Measurements from ENCODE around the gene TMEM238.

The TMEM238 gene

GRCh38 chr19:55358943-55359908 is 24.9 kb downstream of the TMEM238 start:
- TF ChIP-seq GATA3 (IDR thresholded peaks at IDR 0.05; ENCODE audit: low read depth, low read length) = no peak
- TF ChIP-seq GATA2 (IDR thresholded peaks at IDR 0.05; ENCODE audit: low read depth, low read length) = no peak

GRCh38 chr19:55358493-55358892 is 25.6 kb downstream of the TMEM238 start:
- TF ChIP-seq GATA2 (IDR thresholded peaks at IDR 0.05; ENCODE audit: low read depth, low read length) = no peak
- TF ChIP-seq GATA3 (IDR thresholded peaks at IDR 0.05; ENCODE audit: low read depth, low read length) = no peak

- TF ChIP-seq GATA2 (IDR thresholded peaks at IDR 0.05; ENCODE audit: low read depth, low read length) (no peak), GATA3 (IDR thresholded peaks at IDR 0.05; ENCODE audit: low read depth, low read length) (no peak)
Observed at GRCh38 chr19:55355213-55355821, 28.8 kb downstream of the TMEM238 start.

- TF ChIP-seq GATA3 (IDR thresholded peaks at IDR 0.05; ENCODE audit: low read depth, low read length) (no peak), GATA2 (IDR thresholded peaks at IDR 0.05; ENCODE audit: low read depth, low read length) (no peak)
Observed at GRCh38 chr19:55354698-55355212, 29.3 kb downstream of the TMEM238 start, which contains the start of gene COX6B2. Gene COX6B2, minus strand, starts transcription at chr19:55354719. Its CDS starts 198 bp downstream, at chr19:55354521.

- TF ChIP-seq GATA2 (IDR thresholded peaks at IDR 0.05; ENCODE audit: low read depth, low read length) (no peak), GATA3 (IDR thresholded peaks at IDR 0.05; ENCODE audit: low read depth, low read length) (no peak)
Observed at GRCh38 chr19:55353803-55354697, 30.0 kb downstream of the TMEM238 start.

- no peak for TF ChIP-seq GATA2 (IDR thresholded peaks at IDR 0.05; ENCODE audit: low read depth, low read length)
- TF ChIP-seq GATA3 (IDR thresholded peaks at IDR 0.05; ENCODE audit: low read depth, low read length) = no peak
Observed at GRCh38 chr19:55353356-55353802, 30.7 kb downstream of the TMEM238 start.

- TF ChIP-seq GATA3 (IDR thresholded peaks at IDR 0.05; ENCODE audit: low read depth, low read length) (no peak), GATA2 (IDR thresholded peaks at IDR 0.05; ENCODE audit: low read depth, low read length) (no peak)
Observed at GRCh38 chr19:55352549-55353145, 31.4 kb downstream of the TMEM238 start.

GRCh38 chr19:55352040-55352439 is 32.1 kb downstream of the TMEM238 start:
- TF ChIP-seq GATA2 (IDR thresholded peaks at IDR 0.05; ENCODE audit: low read depth, low read length) (no peak), GATA3 (IDR thresholded peaks at IDR 0.05; ENCODE audit: low read depth, low read length) (no peak)

- TF ChIP-seq GATA2 (IDR thresholded peaks at IDR 0.05; ENCODE audit: low read depth, low read length) = no peak
- TF ChIP-seq GATA3 (IDR thresholded peaks at IDR 0.05; ENCODE audit: low read depth, low read length) = no peak
Observed at GRCh38 chr19:55350620-55351315, 33.3 kb downstream of the TMEM238 start.

- TF ChIP-seq GATA3 (IDR thresholded peaks at IDR 0.05; ENCODE audit: low read depth, low read length) (no peak), GATA2 (IDR thresholded peaks at IDR 0.05; ENCODE audit: low read depth, low read length) (no peak)
Observed at GRCh38 chr19:55348317-55349034, 35.6 kb downstream of the TMEM238 start.

GRCh38 chr19:55347442-55348009 is 36.6 kb downstream of the TMEM238 start:
- TF ChIP-seq GATA3 (IDR thresholded peaks at IDR 0.05; ENCODE audit: low read depth, low read length) (no peak), GATA2 (IDR thresholded peaks at IDR 0.05; ENCODE audit: low read depth, low read length) (no peak)
